Mesangial cell (primary cell): ENCODE data around the gene MYO1F. TPM values are rescaled to one million over a fixed set of nuclear protein-coding genes. Genes with fewer than 3 reads are reported as not detected.

Experiments used
- total RNA-seq: library from RNA; depleted of rRNA; stranded (reverse); fragments of >200 nt; gene quantifications from 2 replicates; pipeline ENCODE4 v1.2.3, GENCODE V29; 2015

MYO1F gene
- 0.25 TPM in 1 of 2 replicates, not detected in the other for total RNA-seq

GRCh38 chr19:8577247-8577646 is at the start of gene MYO1F:
TSS of gene MYO1F (minus strand) at chr19:8577442. CDS start at chr19:8577309, 133 bp downstream.

GRCh38 chr19:8610041-8610935 is 33.0 kb upstream of the MYO1F start, which contains the start of gene ADAMTS10:
TSS of gene ADAMTS10 (minus strand) at chr19:8610715. CDS start at chr19:8605710, 5,005 bp downstream.

GRCh38 chr19:8513687-8514504 is 63.3 kb downstream of the MYO1F start, which contains the start of gene ZNF414:
TSS of gene ZNF414 (minus strand) at chr19:8514167. CDS start at chr19:8514046, 121 bp downstream.

Other genes with a start within 250 kb of the MYO1F start
- gene KANK3, start 234.2 kb downstream of the MYO1F start, total RNA-seq: 0.65 and 0.76 TPM in 2 replicates
- gene ANGPTL4, start 213.3 kb downstream of the MYO1F start, total RNA-seq: 5.1 and 28.2 TPM in 2 replicates
- 60.8 and 104 TPM in 2 replicates for gene RAB11B, start 187.1 kb downstream of the MYO1F start, total RNA-seq
- 90.9 and 115 TPM in 2 replicates for gene MARCHF2, start 164.1 kb downstream of the MYO1F start, total RNA-seq
- gene HNRNPM, start 132.5 kb downstream of the MYO1F start, total RNA-seq: 57.8 and 136 TPM in 2 replicates
- gene PRAM1, start 74.8 kb downstream of the MYO1F start, total RNA-seq: not detected in 2 replicates
- 18.1 and 18.5 TPM in 2 replicates for gene ZNF414, start 63.3 kb downstream of the MYO1F start, total RNA-seq
- gene ADAMTS10, start 33.3 kb upstream of the MYO1F start, total RNA-seq: 5.5 and 22.7 TPM in 2 replicates
- gene NFILZ, start 53.2 kb upstream of the MYO1F start, total RNA-seq: not detected in 2 replicates
- not detected in 2 replicates for gene ACTL9, start 121.4 kb upstream of the MYO1F start, total RNA-seq
- gene OR2Z1, start 144.2 kb upstream of the MYO1F start, total RNA-seq: not detected in 2 replicates